Kidney (tissue), 14 donors: ENCODE measurements around the gene C2CD2. TPM values are rescaled to one million over a fixed set of nuclear protein-coding genes. Genes with fewer than 3 reads are reported as not detected.
A peak's percentile ranks its signal among the peaks of the same experiment; 100 is the strongest.

ENCODE experiments used
- DNase-seq, 5 donors: peaks; one replicate each; pipeline ENCODE4 v3.0.0-alpha.2; 2013 to 2020
- FAIRE-seq: peaks from 2 replicates; lab custom pipeline; 2012; peaks lifted over from hg19 to GRCh38; lab: Jason Lieb, UNC
- H3K27ac ChIP-seq, 2 donors: one replicate each; pipeline ENCODE4 v1.7.0; 2013; ENCODE audit warnings: low read depth in 2 of 2, low read length in 2 of 2, inconsistent platforms in 1 of 2
- H3K27me3 ChIP-seq: one replicate; pipeline ENCODE4 v1.7.1; 2013; ENCODE audit warnings: low read length, inconsistent platforms; ENCODE audit not compliant: control insufficient read depth, insufficient read depth
- H3K36me3 ChIP-seq, 3 donors: one replicate each; pipeline versions ENCODE4 v1.7.0 to v1.7.1; 2013; ENCODE audit warnings: low read length in 3 of 3, control low read depth in 1 of 3, inconsistent platforms in 1 of 3; ENCODE audit not compliant: insufficient read depth in 3 of 3, control insufficient read depth in 2 of 3
- H3K4me1 ChIP-seq, 3 donors: one replicate each; pipeline versions ENCODE4 v1.7.0 to v1.7.1; 2013; ENCODE audit warnings: low read length in 3 of 3, inconsistent platforms in 1 of 3, low read depth in 1 of 3; ENCODE audit not compliant: control insufficient read depth in 2 of 3, insufficient read depth in 2 of 3
- H3K4me3 ChIP-seq, 3 donors: one replicate each; pipeline versions ENCODE4 v1.7.0 to v1.8.1; 2013; ENCODE audit warnings: low read length in 3 of 3, control low read depth in 1 of 3, inconsistent platforms in 1 of 3
- H3K9ac ChIP-seq, 3 donors: one replicate each; pipeline versions ENCODE4 v1.7.0 to v1.7.1; 2013; ENCODE audit warnings: low read length in 3 of 3, control low read depth in 1 of 3, inconsistent platforms in 1 of 3
- H3K9me3 ChIP-seq, 3 donors: one replicate each; pipeline versions ENCODE4 v1.7.0 to v1.7.1; 2013; ENCODE audit warnings: low read length in 3 of 3, control low read depth in 1 of 3, inconsistent platforms in 1 of 3; ENCODE audit not compliant: control insufficient read depth in 2 of 3, insufficient read depth in 1 of 3
- CTCF ChIP-seq: IDR thresholded peaks from 3 replicates; pipeline ENCODE4 v1.5.1; 2012; ENCODE audit warnings: mild to moderate bottlenecking, moderate library complexity, borderline replicate concordance; ENCODE audit not compliant: insufficient read depth; ENCODE audit errors: extremely low read depth
- intact Hi-C: fragments of 100-400 bp; cut with DNase I; formaldehyde crosslinking; loops from one replicate; pipeline ENCODE4 v1.11.1; 2022
- polyA plus RNA-seq: library from polyadenylated mRNA; stranded (reverse); fragments of 350-450 nt; fragmentation: Illumina TruSeq; extraction: RNeasy Lipid Tissue Mini Kit (QIAGEN cat#74804); gene quantifications from one replicate; pipeline ENCODE4 v1.2.3, GENCODE V29; 2014; ENCODE audit warnings: low read depth, low replicate concordance; ENCODE audit not compliant: insufficient read depth
- total RNA-seq: library from RNA; stranded (reverse); fragmentation: NEBNext Ultra II Directional; extraction: Animal tissue kit (Norgen Biotek cat#: 25700); gene quantifications from one replicate; pipeline ENCODE4 v1.2.1, GENCODE V29; 2021
- donor health status: control.
- donor health status: control.
- donor health status: control.
- donor health status: control.
- donor health status: control.
- donor health status: DM: yes; HTN: yes; CAD: no.
- donor health status: Normal renal cell carcinoma (clear cell type).

C2CD2 gene
- total and polyA plus RNA-seq, 2 donors from 2014 or later, result 7.6 to 25.6 TPM

DNA sequence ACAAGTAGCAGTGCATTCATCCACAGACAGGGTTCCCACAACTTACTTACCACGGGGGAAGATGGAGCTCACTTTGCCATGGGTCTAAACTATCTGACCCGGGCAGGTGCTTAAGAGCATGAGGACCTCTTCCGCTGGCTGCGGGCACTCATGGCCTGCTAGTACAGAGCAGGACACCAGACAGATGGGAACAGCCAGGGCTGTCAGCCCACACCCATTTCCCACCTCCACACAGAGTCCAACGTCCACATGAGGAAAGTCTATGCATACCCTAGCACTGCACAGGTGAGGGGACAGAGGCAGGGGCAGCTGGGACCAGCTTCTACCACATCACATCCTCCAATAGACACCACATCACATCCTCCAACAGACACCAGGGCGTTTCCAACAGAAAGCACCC lies 38.9 kb downstream of the C2CD2 start:
- FAIRE-seq (no peak), DNase-seq (no peak)
- Histone ChIP-seq H3K27ac (no peak overlapping the region), H3K4me1 (no peaks in the 10 kb centered on the region), H3K36me3 (peaks cover 6 to 8% (median 7%) of the 10 kb centered on the region in 3 donors), H3K4me3 (no peak overlapping the region), H3K9ac (no peak overlapping the region), H3K9me3 (no peaks in the 10 kb centered on the region), H3K27me3 (no peaks in the 10 kb centered on the region)
- intact Hi-C loops, result no loop called here
- TF ChIP-seq CTCF, result no peak

DNA sequence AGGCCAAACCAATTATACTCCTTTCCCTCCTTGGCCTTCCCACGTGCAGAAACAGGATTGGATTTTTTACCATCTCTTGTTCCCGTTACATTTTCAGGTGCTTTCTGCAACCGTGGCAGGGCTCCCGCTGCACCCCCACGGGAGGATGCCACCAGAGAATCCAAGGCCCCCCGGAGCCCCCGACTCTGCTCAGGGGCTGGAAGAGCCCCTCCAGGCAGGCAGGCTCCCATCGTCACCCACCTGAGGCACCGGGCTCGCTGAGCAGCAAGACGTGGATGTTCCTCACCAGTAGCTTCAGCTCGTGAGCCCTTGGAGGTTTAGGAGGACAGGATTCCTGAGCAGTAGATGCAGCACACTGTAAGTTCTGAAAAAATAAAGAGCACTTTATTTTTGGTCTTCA lies 39.5 kb downstream of the C2CD2 start:
- Histone ChIP-seq H3K9ac (no peak overlapping the region), H3K9me3 (no peaks in the 10 kb centered on the region), H3K36me3 (peaks cover 6 to 8% (median 7%) of the 10 kb centered on the region in 3 donors), H3K27ac (no peak overlapping the region), H3K4me1 (no peaks in the 10 kb centered on the region), H3K27me3 (no peaks in the 10 kb centered on the region), H3K4me3 (no peak overlapping the region)
- FAIRE-seq, result no peak
- TF ChIP-seq CTCF, result no peak
- peak in 1 of 5 donors; percentile 59 for DNase-seq
- intact Hi-C loops, result no loop called here

DNA sequence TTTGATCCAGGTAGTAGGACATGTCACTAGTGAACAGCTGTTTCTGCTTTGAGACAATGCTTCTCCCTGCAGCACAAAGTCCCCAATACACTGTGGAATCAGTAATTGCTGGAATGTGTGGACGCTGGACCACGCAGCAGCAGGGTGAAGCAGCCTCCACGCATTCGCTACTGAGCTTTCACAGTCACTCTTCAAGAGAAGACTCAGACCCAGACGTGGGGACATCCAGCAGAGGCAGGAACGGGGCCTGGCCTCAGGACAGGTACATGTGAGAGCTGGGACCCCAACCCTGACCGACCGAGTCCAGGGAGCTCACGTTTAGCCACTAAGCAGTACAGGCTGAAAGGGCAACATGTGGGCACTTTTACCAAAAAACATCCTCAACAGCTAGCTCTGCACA lies 40.6 kb downstream of the C2CD2 start:
- Histone ChIP-seq H3K4me1 (no peaks in the 10 kb centered on the region), H3K9ac (no peak overlapping the region), H3K27me3 (no peaks in the 10 kb centered on the region), H3K36me3 (peaks cover 6 to 10% (median 7%) of the 10 kb centered on the region in 3 donors), H3K9me3 (no peaks in the 10 kb centered on the region), H3K4me3 (no peak overlapping the region), H3K27ac (no peak overlapping the region)
- no peak for TF ChIP-seq CTCF
- no peak for FAIRE-seq
- no peak for DNase-seq
- intact Hi-C loops, result no loop called here

GRCh38 chr21:41908829-41909228 lies 45.0 kb downstream of the C2CD2 start:
- Histone ChIP-seq H3K36me3 (peaks cover 2 to 17% (median 5%) of the 10 kb centered on the region in 3 donors), H3K9ac (no peak overlapping the region), H3K27me3 (no peaks in the 10 kb centered on the region), H3K4me3 (no peak overlapping the region), H3K9me3 (no peaks in the 10 kb centered on the region), H3K4me1 (no peaks in the 10 kb centered on the region), H3K27ac (no peak overlapping the region)
- no peak for TF ChIP-seq CTCF
- DNase-seq, result no peak
- FAIRE-seq, result no peak
- intact Hi-C loops, result no loop called here
